K562 (cell line): Measurements from ENCODE around the gene TMC2. TPM values are rescaled to one million over a fixed set of nuclear protein-coding genes. Genes with fewer than 3 reads are reported as not detected.
A peak's percentile ranks its signal among the peaks of the same experiment; 100 is the strongest.

Experiments used
- AFF4 ChIP-seq: sonication (generic); formaldehyde crosslinking; IDR thresholded peaks from 2 replicates; pipeline ENCODE4 v1.8.0; 2023; ENCODE audit warnings: mild to moderate bottlenecking, missing genetic modification reagents
- DPF2 ChIP-seq: fragments of 450-650 bp; IDR thresholded peaks from 2 replicates; pipeline ENCODE4 v1.6.1; 2016
- E2F1 ChIP-seq: sonication (generic); formaldehyde crosslinking; IDR thresholded peaks from 2 replicates; pipeline ENCODE4 v1.8.1; 2023; ENCODE audit warnings: mild to moderate bottlenecking, missing genetic modification reagents, moderate library complexity
- ETS2 ChIP-seq: IDR thresholded peaks from 2 replicates; pipeline ENCODE4 v1.6.1; 2016; ENCODE audit warnings: borderline replicate concordance, missing genetic modification characterization, mild to moderate bottlenecking, moderate library complexity, missing compliant biosample characterization; ENCODE audit not compliant: poor library complexity, severe bottlenecking
- ETV6 ChIP-seq, 3 experiments: fragments of 150-350 bp in 1 of 3; sonication (generic) in 1 of 3; formaldehyde crosslinking in 1 of 3; IDR thresholded peaks; 2 replicates each; pipeline versions ENCODE4 v1.6.1 to v1.8.0; 2014 to 2022; ENCODE audit warnings: borderline replicate concordance in 2 of 3, low read depth in 2 of 3, antibody characterized with exemption in 1 of 3, low read length in 1 of 3, mild to moderate bottlenecking in 1 of 3, missing genetic modification reagents in 1 of 3
- FIP1L1 ChIP-seq: fragments of 200-400 bp; formaldehyde crosslinking; IDR thresholded peaks from 2 replicates; pipeline ENCODE4 v1.6.1; 2018; ENCODE audit warnings: mild to moderate bottlenecking, low read depth, low read length; ENCODE audit not compliant: poor library complexity, severe bottlenecking
- FOXJ3 ChIP-seq: sonication (generic); formaldehyde crosslinking; IDR thresholded peaks from 2 replicates; pipeline ENCODE4 v1.4.0; 2020; ENCODE audit warnings: mild to moderate bottlenecking, missing genetic modification reagents
- GABPB1 ChIP-seq: sonication (generic); formaldehyde crosslinking; IDR thresholded peaks from 2 replicates; pipeline ENCODE4 v1.8.0; 2022; ENCODE audit warnings: mild to moderate bottlenecking, missing genetic modification reagents
- GTF2E2 ChIP-seq: fragments of 200-800 bp; sonication (Bioruptor generic); IDR thresholded peaks from 2 replicates; pipeline ENCODE4 v1.6.1; 2016; ENCODE audit warnings: missing genetic modification characterization, missing compliant biosample characterization
- HMG20B ChIP-seq: fragments of 250-450 bp; sonication (Bioruptor Pico); IDR thresholded peaks from 2 replicates; pipeline ENCODE4 v1.5.0; 2021; ENCODE audit warnings: mild to moderate bottlenecking
- LCOR ChIP-seq: sonication (generic); formaldehyde crosslinking; IDR thresholded peaks from 2 replicates; pipeline ENCODE4 v1.8.0; 2022; ENCODE audit warnings: mild to moderate bottlenecking, missing genetic modification reagents
- NELFE ChIP-seq: IDR thresholded peaks from 2 replicates; pipeline ENCODE4 v1.6.1; 2011; ENCODE audit warnings: mild to moderate bottlenecking; ENCODE audit not compliant: insufficient read depth, insufficient read length
- OTX1 ChIP-seq: fragments of 450-650 bp; formaldehyde crosslinking; IDR thresholded peaks from 2 replicates; pipeline ENCODE4 v1.4.0; 2022; ENCODE audit warnings: mild to moderate bottlenecking
- PCBP1 ChIP-seq: fragments of 200-400 bp; formaldehyde crosslinking; IDR thresholded peaks from 2 replicates; pipeline ENCODE4 v1.6.1; 2018; ENCODE audit warnings: mild to moderate bottlenecking, low read depth, low read length; ENCODE audit not compliant: poor library complexity, severe bottlenecking
- PHF8 ChIP-seq: fragments of 200-600 bp; sonication (generic); IDR thresholded peaks from 2 replicates; pipeline ENCODE4 v1.6.1; 2012; ENCODE audit warnings: mixed run types, mild to moderate bottlenecking, inconsistent platforms, low read length, moderate library complexity, borderline replicate concordance
- PTBP1 ChIP-seq: fragments of 200-400 bp; formaldehyde crosslinking; IDR thresholded peaks from 2 replicates; pipeline ENCODE4 v1.6.1; 2017; ENCODE audit warnings: low read depth, low read length
- RAD51 ChIP-seq: fragments of 450-650 bp; IDR thresholded peaks from 2 replicates; pipeline ENCODE4 v1.7.1; 2016; ENCODE audit warnings: low read depth, mild to moderate bottlenecking, borderline replicate concordance
- RBM25 ChIP-seq: fragments of 200-400 bp; formaldehyde crosslinking; IDR thresholded peaks from 2 replicates; pipeline ENCODE4 v1.6.1; 2018; ENCODE audit warnings: low read length, low read depth, moderate library complexity; ENCODE audit not compliant: severe bottlenecking
- SRSF1 ChIP-seq: fragments of 200-400 bp; formaldehyde crosslinking; IDR thresholded peaks from 2 replicates; pipeline ENCODE4 v1.6.1; 2017; ENCODE audit warnings: mild to moderate bottlenecking, low read depth, low read length, moderate library complexity
- XRCC4 ChIP-seq: IDR thresholded peaks from one replicate; pipeline ENCODE4 v1.6.1; 2011; ENCODE audit not compliant: insufficient read depth, insufficient read length; ENCODE audit errors: extremely low read depth
- ZC3H4 ChIP-seq: sonication (generic); formaldehyde crosslinking; IDR thresholded peaks from 2 replicates; pipeline ENCODE4 v1.9.0; 2021; ENCODE audit warnings: missing genetic modification reagents, borderline replicate concordance
- ZNF586 ChIP-seq: fragments of 450-650 bp; formaldehyde crosslinking; conservative IDR thresholded peaks from 2 replicates; pipeline ENCODE4 v1.4.0; 2020; ENCODE audit warnings: mild to moderate bottlenecking, moderate library complexity
- ZNF780A ChIP-seq: fragments of 250-450 bp; sonication (Bioruptor Pico); IDR thresholded peaks from 2 replicates; pipeline ENCODE4 v1.5.0; 2021; ENCODE audit warnings: mild to moderate bottlenecking
- ZSCAN29 ChIP-seq: fragments of 450-650 bp; IDR thresholded peaks from 2 replicates; pipeline ENCODE4 v1.6.1; 2017
- polyA plus RNA-seq, 8 experiments: library from polyadenylated mRNA; depleted of rRNA in 4 of 8; stranded (reverse) in 5 of 8; unstranded in 3 of 8; fragments of >200 nt; fragmentation: Nextera tagmentation in 2 of 8; fragmentation: Illumina TruSeq in 1 of 8; extraction: Ambion mirVana in 2 of 8; extraction: Trizol in 1 of 8; gene quantifications; 2 replicates each; pipeline versions ENCODE4 v1.2.1 to v1.2.3, GENCODE V29; 2011 to 2014; ENCODE audit warnings: inconsistent platforms in 1 of 8, missing spikeins in 1 of 8
- total RNA-seq, 7 experiments: library from RNA; depleted of rRNA in 6 of 7; stranded (reverse); fragments of >200 nt in 6 of 7; fragmentation: Illumina TruSeq in 2 of 7; extraction: Trizol in 2 of 7; gene quantifications; 2 replicates each; pipeline versions ENCODE4 v1.2.1 to v1.2.3, GENCODE V29; 2011 to 2021; ENCODE audit warnings: low replicate concordance in 1 of 7

TMC2 gene
- total and polyA plus RNA-seq, 9 of the 15 experiments (the other 6 are each of a cell fraction or from before 2014, with no cell fraction given), result not detected

GRCh38 chr20:2524709-2525506 lies 11.5 kb upstream of the TMC2 start (continued):
- TF ChIP-seq XRCC4 (no peak), OTX1 (CRISPR knock-in tag) (no peak), GTF2E2 (tag) (peak; percentile 82), PCBP1 (no peak), ETV6 (IDR thresholded peaks at IDR 0.05; ENCODE audit: borderline replicate concordance in 1 of 2, low read depth in 2 of 2, low read length in 1 of 2) (no peak; a peak in 1 of 4 replicates), ETV6 (CRISPR knock-in tag; IDR thresholded peaks at IDR 0.05; ENCODE audit: borderline replicate concordance) (no peak), GABPB1 (CRISPR knock-in tag) (peak; percentile 0; the same call in 1 of the 2 replicates), ETS2 (tag) (no peak), NELFE (no peak), E2F1 (CRISPR knock-in tag) (no peak), FIP1L1 (peak; percentile 83), ZC3H4 (peak; percentile 85), ZNF780A (CRISPR knock-in tag) (no peak), ZSCAN29 (no peak), DPF2 (0 out of 2 replicates have a peak, but pooled peaks have one; percentile 23), PHF8 (peak; percentile 71), SRSF1 (no peak), RBM25 (no peak), HMG20B (CRISPR knock-in tag) (0 out of 2 replicates have a peak, but pooled peaks have one; percentile 16), AFF4 (CRISPR knock-in tag) (peak; percentile 49), PTBP1 (0 out of 2 replicates have a peak, but pooled peaks have one; percentile 1), FOXJ3 (CRISPR knock-in tag) (no peak), RAD51 (no peak), ZNF586 (CRISPR knock-in tag) (no peak), LCOR (CRISPR knock-in tag) (no peak)
